Endodermal cell (in vitro differentiated cells): ENCODE data around the gene WDR27. TPM values are rescaled to one million over a fixed set of nuclear protein-coding genes. Genes with fewer than 3 reads are reported as not detected.

Source experiments
- DNase-seq: peaks from one replicate; pipeline ENCODE4 v3.0.0-alpha.2; 2017
- H3K27ac ChIP-seq: 2 replicates; pipeline ENCODE4 v1.5.1; 2013; ENCODE audit warnings: mild to moderate bottlenecking, low read depth, low read length, moderate library complexity
- H3K27me3 ChIP-seq: 2 replicates; pipeline ENCODE4 v1.6.1; 2013; ENCODE audit warnings: mild to moderate bottlenecking, low read length, moderate library complexity; ENCODE audit not compliant: insufficient read depth, control insufficient read depth, poor library complexity, severe bottlenecking
- H3K36me3 ChIP-seq: 2 replicates; pipeline ENCODE4 v1.7.0; 2013; ENCODE audit warnings: mild to moderate bottlenecking, low read length, moderate library complexity; ENCODE audit not compliant: control insufficient read depth, insufficient read depth
- H3K4me1 ChIP-seq: one replicate; pipeline ENCODE4 v1.7.0; 2013; ENCODE audit warnings: low read length; ENCODE audit not compliant: control insufficient read depth, insufficient read depth
- H3K4me3 ChIP-seq: 2 replicates; pipeline ENCODE4 v1.5.1; 2013; ENCODE audit warnings: mild to moderate bottlenecking, low read length, moderate library complexity
- H3K9ac ChIP-seq: 2 replicates; pipeline ENCODE4 v1.6.1; 2013; ENCODE audit warnings: mild to moderate bottlenecking, low read length, moderate library complexity; ENCODE audit not compliant: poor library complexity, severe bottlenecking; ENCODE audit errors: extremely low read depth
- H3K9me3 ChIP-seq: 2 replicates; pipeline ENCODE4 v1.6.1; 2013; ENCODE audit warnings: mild to moderate bottlenecking, low read length, moderate library complexity; ENCODE audit not compliant: control insufficient read depth
- H3K27ac Mint-ChIP-seq: 2 replicates; pipeline ENCODE4 v1.8.0; 2020; ENCODE audit warnings: mixed read lengths
- H3K27me3 Mint-ChIP-seq: 2 replicates; pipeline ENCODE4 v1.8.0; 2021; ENCODE audit warnings: mild to moderate bottlenecking, mixed read lengths; ENCODE audit not compliant: insufficient read depth
- H3K36me3 Mint-ChIP-seq: 2 replicates; pipeline ENCODE4 v1.8.0; 2020; ENCODE audit warnings: low read depth, mixed read lengths
- H3K4me1 Mint-ChIP-seq: 2 replicates; pipeline ENCODE4 v1.8.0; 2020; ENCODE audit warnings: mixed read lengths
- H3K4me3 Mint-ChIP-seq: 2 replicates; pipeline ENCODE4 v1.8.0; 2020; ENCODE audit warnings: mild to moderate bottlenecking, moderate library complexity, mixed read lengths
- H3K9me3 Mint-ChIP-seq: 2 replicates; pipeline ENCODE4 v1.8.0; 2020; ENCODE audit warnings: mild to moderate bottlenecking, mixed read lengths
- WGBS, 2 experiments: methylation state at CpG; one replicate each; pipeline versions ENCODE4 v1.1.5 to v1.1.7; 2013; ENCODE audit warnings: missing lambda C conversion rate in 2 of 2, mixed read lengths in 1 of 2; ENCODE audit not compliant: insufficient coverage in 1 of 2, insufficient read length in 1 of 2; 5-methylcytosine and 5-hydroxymethylcytosine counted together
- total RNA-seq, 2 donors: library from RNA; stranded (reverse); fragmentation: NEBNext Ultra II Directional in 1 of 2; extraction: Animal tissue kit (Norgen Biotek cat#: 25700) in 1 of 2; gene quantifications; 2 replicates in 1 of 2; 3 replicates in 1 of 2; pipeline ENCODE4 v1.2.1, GENCODE V29; 2021
- TF ChIP-seq, protein P1 (sequence below): fragments of 200-600 bp; sonication (generic); conservative IDR thresholded peaks from 2 replicates; pipeline ENCODE4 v1.5.0; 2021; ENCODE audit warnings: antibody characterized with exemption, mild to moderate bottlenecking

Gene WDR27
- total RNA-seq, 2 donors from 2014 or later: 94.4 to 110 TPM

GRCh38 chr6:169424821-169425240 is 277.0 kb downstream of the WDR27 start:
- Mint-ChIP-seq H3K27ac (no peak overlapping the region), H3K4me1 (peaks cover 4% of the 10 kb centered on the region), H3K27me3 (peaks cover 4% of the 10 kb centered on the region), H3K4me3 (no peak overlapping the region), H3K36me3 (peaks cover 16% of the 10 kb centered on the region), H3K9me3 (peaks cover 34% of the 10 kb centered on the region)
- no peak overlapping the region for H3K4me3 ChIP-seq
- no peak for DNase-seq
- no peak overlapping the region for H3K9ac ChIP-seq
- H3K36me3 ChIP-seq: no peaks in the 10 kb centered on the region
- H3K27me3 ChIP-seq: no peaks in the 10 kb centered on the region
- H3K27ac ChIP-seq: no peak overlapping the region
- TF ChIP-seq, protein P1, sequence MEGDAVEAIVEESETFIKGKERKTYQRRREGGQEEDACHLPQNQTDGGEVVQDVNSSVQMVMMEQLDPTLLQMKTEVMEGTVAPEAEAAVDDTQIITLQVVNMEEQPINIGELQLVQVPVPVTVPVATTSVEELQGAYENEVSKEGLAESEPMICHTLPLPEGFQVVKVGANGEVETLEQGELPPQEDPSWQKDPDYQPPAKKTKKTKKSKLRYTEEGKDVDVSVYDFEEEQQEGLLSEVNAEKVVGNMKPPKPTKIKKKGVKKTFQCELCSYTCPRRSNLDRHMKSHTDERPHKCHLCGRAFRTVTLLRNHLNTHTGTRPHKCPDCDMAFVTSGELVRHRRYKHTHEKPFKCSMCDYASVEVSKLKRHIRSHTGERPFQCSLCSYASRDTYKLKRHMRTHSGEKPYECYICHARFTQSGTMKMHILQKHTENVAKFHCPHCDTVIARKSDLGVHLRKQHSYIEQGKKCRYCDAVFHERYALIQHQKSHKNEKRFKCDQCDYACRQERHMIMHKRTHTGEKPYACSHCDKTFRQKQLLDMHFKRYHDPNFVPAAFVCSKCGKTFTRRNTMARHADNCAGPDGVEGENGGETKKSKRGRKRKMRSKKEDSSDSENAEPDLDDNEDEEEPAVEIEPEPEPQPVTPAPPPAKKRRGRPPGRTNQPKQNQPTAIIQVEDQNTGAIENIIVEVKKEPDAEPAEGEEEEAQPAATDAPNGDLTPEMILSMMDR: no peak
- H3K9me3 ChIP-seq: peaks cover 8% of the 10 kb centered on the region
- 95% methylated on average over 17 to 23 of the region's 24 CpGs for WGBS, 2 experiments
- no peaks in the 10 kb centered on the region for H3K4me1 ChIP-seq

- Histone ChIP-seq H3K9ac (no peak overlapping the region), H3K4me3 (no peak overlapping the region), H3K27ac (no peak overlapping the region), H3K4me1 (no peaks in the 10 kb centered on the region), H3K27me3 (no peaks in the 10 kb centered on the region), H3K9me3 (peaks cover 2% of the 10 kb centered on the region), H3K36me3 (no peaks in the 10 kb centered on the region)
- peaks cover 29% of the 10 kb centered on the region for H3K9me3 Mint-ChIP-seq
- peaks cover 4% of the 10 kb centered on the region for H3K4me1 Mint-ChIP-seq
- no peak overlapping the region for H3K4me3 Mint-ChIP-seq
- no peak overlapping the region for H3K27ac Mint-ChIP-seq
- H3K36me3 Mint-ChIP-seq: peaks cover 12% of the 10 kb centered on the region
- DNase-seq: no peak
- 91 to 99% methylated on average over 9 to 28 of the region's 28 CpGs for WGBS, 2 experiments
- TF ChIP-seq, protein P1: no peak
- H3K27me3 Mint-ChIP-seq: peaks cover 4% of the 10 kb centered on the region
Measured at GRCh38 chr6:169424149-169424804, 277.6 kb downstream of the WDR27 start.

GRCh38 chr6:169421586-169422264 is 280.1 kb downstream of the WDR27 start:
- H3K4me1 ChIP-seq: no peaks in the 10 kb centered on the region
- no peak overlapping the region for H3K9ac ChIP-seq
- no peak for DNase-seq
- peaks cover 28% of the 10 kb centered on the region for H3K9me3 Mint-ChIP-seq
- no peaks in the 10 kb centered on the region for H3K9me3 ChIP-seq
- TF ChIP-seq, protein P1: no peak
- H3K27ac Mint-ChIP-seq: no peak overlapping the region
- WGBS, 2 experiments: 87 to 94% methylated on average over 8 to 14 of the region's 14 CpGs
- peaks cover 12% of the 10 kb centered on the region for H3K36me3 Mint-ChIP-seq
- no peak overlapping the region for H3K4me3 Mint-ChIP-seq
- no peaks in the 10 kb centered on the region for H3K36me3 ChIP-seq
- H3K27me3 Mint-ChIP-seq: peaks cover 4% of the 10 kb centered on the region
- no peaks in the 10 kb centered on the region for H3K27me3 ChIP-seq
- H3K27ac ChIP-seq: no peak overlapping the region
- H3K4me3 ChIP-seq: no peak overlapping the region
- peaks cover 1% of the 10 kb centered on the region for H3K4me1 Mint-ChIP-seq
